ENCODE measurements around the gene PTPN4.

The PTPN4 gene

DNA sequence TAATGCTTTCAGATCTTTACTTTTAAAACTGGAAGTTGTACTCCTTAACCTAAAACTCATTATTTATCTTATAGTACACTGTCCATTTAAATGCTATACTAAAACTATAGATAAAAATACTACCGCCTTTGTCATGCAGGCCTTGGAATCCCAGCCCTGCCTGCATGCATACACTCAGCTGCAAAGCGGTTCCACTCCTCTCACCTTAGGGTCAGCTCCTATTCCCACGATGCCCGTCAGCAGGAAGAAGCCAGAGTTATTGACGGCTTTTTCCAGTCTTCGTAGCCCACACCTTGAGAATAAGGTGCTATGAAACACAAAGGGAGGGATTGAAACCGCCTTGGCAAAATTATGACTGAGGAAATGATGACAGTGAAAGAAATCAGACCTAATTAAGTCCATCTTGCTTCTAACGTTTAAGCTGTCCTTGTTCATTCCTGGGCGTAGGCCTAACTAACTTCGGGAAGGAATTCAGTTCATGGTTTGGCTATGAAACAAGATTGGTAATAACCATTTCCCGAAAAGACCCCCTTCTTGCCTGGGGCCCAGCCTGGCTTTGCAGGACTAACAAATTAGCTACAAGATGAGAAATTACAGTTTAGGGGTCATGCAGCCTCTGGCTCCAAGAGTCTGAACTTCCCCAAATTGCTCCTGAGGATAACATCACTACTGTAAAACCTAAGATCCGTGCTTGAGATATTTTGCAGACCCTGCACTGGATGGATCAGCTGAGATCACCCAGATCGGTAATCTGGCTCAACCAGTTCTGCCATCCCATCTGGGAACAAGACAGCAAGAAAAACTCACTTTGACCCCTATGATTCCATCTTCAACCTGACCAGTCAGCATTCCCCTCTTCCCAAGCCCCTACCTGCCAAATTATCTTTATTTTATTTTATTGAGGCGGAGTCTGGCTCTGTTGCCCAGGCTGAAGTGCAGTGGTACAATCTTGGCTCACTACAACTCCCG lies 270.2 kb downstream of the PTPN4 start:
- TF ChIP-seq, protein P1, sequence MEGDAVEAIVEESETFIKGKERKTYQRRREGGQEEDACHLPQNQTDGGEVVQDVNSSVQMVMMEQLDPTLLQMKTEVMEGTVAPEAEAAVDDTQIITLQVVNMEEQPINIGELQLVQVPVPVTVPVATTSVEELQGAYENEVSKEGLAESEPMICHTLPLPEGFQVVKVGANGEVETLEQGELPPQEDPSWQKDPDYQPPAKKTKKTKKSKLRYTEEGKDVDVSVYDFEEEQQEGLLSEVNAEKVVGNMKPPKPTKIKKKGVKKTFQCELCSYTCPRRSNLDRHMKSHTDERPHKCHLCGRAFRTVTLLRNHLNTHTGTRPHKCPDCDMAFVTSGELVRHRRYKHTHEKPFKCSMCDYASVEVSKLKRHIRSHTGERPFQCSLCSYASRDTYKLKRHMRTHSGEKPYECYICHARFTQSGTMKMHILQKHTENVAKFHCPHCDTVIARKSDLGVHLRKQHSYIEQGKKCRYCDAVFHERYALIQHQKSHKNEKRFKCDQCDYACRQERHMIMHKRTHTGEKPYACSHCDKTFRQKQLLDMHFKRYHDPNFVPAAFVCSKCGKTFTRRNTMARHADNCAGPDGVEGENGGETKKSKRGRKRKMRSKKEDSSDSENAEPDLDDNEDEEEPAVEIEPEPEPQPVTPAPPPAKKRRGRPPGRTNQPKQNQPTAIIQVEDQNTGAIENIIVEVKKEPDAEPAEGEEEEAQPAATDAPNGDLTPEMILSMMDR (IDR thresholded peaks at IDR 0.05; ENCODE audit: insufficient read depth, low read depth, low read length, missing control alignments), result no peak
- no peak for DNase-seq (ENCODE audit: low read depth)
- no peak overlapping the region for H3K4me3 ChIP-seq (ENCODE audit: low read depth, low read length)

DNA sequence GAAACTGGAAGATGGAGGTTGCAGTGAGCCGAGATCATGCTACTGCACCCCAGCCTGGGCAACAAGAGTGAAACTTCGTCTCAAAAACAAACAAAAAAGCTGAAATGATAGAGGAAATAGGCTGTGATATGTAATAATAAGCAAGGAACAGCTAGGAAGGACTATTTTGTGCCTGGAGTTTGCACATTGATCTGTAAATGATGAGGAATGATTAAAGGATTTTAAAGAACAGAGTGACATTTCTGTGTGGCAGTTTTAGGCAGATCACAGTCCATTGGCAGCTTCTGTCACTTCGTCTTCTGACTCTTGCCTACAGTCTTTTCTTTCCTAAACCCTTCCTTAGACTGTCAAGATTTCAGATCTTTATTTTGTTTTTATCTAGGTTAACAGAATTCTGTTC lies 272.6 kb downstream of the PTPN4 start:
- TF ChIP-seq, protein P1 (IDR thresholded peaks at IDR 0.05; ENCODE audit: insufficient read depth, low read depth, low read length, missing control alignments), result no peak
- DNase-seq (ENCODE audit: low read depth), result no peak
- H3K4me3 ChIP-seq (ENCODE audit: low read depth, low read length), result no peak overlapping the region

All from GM12865 (cell line).